GM18526 (cell line): ENCODE results near the gene TACC2.

Source experiments
- POLR2A ChIP-seq: IDR thresholded peaks from 3 replicates; pipeline ENCODE4 v1.6.1; 2011; ENCODE audit not compliant: insufficient read length; ENCODE audit errors: extremely low read depth

TACC2 gene

DNA sequence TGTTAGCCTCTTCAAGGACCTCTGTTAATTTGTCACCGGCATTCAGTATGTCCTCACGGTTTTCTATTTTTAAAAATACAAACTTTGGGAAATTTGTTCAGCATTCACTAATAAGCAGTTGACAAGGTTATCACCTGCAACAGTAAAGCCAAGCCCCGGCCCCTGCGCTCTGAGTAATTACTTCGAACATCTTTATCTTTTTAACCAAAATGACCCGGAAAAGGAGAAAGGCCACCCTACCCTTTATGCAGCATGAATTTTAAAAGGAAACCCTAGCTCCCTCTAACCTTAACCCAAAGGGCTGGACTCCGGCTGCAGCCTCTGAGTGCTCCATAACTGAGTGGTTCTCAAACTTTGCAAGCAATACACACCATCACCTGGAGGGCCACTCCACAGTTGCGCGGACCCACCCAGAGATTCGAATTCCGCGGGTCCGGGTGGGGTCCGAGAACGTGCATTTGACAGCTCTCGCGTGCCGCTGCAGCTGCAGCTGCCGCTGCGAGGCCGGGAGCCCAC, 14.9 kb upstream of the TACC2 start:
- TF ChIP-seq POLR2A: no peak

DNA sequence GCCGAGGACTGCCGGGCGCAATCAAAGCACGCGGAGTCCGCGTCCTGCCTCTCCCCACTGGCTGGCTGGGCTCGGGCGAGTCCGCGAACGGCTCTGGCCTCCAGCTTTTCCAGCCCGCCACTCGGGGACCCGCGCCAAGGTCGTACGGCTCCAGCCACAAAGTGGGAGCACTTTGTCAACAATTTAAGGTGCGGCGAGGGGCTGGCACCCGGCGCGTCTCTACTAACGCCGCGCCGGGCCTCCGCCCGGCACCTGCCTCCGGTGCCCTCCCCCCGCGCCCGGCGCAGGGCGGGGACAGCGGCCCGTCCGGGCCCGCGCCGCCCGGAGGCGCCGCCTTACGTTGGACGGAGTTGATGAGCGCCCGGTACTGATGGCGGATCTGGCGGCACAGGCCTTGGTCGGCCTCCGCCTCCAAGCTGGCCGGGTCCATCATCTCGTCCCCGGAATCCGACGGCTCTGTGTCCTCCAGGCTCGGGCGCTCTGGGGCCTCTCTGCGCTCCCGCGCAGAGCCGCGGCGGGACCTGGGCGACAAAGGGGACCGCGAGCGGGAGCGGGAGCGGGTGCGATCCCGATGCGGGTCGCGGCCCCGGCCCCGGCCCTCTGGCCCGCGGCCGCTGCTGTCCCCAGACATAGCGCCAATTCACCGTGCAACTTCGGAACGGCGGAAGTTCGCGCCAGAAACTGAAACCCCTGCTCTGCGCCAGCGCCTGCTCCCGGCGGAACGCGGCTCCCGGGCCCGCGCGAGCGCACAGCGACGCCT, 14.2 kb upstream of the TACC2 start, which contains the start of gene NSMCE4A:
Gene NSMCE4A (minus strand): TSS at position 683 of the 760 bp plus-strand sequence. CDS start 52 bp downstream, at position 631.
- TF ChIP-seq POLR2A: peak; percentile 68

DNA sequence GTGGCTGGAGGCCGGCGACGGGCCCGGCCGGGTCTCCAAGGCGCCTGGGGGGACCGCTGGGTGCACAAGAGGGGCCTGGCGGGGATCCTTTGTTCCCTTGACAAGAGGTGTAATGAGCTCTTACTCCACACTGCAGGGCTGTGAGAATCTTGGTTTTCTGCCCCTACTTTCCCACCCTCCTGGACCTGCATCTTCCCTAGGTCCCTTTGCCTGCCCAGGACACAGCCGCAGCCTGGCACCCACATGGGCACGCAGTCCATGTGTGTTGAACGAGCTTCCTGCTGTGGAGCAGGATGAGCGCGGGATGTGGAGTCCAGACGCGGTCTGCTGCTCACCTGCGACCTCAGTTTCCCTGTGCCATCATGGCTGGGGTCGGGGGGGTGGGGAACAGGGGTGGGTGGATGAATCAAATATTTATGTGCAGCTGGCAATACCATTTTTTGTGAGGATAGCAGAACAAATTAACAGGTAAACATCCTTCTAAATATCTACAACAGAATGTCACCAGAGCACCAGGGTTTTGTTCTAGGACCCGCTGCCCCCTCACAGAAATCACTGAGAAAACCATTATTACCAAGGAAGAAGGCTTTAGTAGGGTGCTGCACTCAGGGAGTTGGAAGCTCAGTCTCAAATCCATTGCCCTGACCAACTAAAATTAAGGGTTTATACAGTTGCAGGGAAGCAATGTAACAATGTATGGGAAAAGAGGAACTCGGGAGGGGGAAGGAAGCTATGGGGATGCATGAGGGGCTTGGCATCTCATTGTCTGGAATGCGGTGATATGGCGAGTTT, 13.5 kb upstream of the TACC2 start:
- TF ChIP-seq POLR2A: no peak

DNA sequence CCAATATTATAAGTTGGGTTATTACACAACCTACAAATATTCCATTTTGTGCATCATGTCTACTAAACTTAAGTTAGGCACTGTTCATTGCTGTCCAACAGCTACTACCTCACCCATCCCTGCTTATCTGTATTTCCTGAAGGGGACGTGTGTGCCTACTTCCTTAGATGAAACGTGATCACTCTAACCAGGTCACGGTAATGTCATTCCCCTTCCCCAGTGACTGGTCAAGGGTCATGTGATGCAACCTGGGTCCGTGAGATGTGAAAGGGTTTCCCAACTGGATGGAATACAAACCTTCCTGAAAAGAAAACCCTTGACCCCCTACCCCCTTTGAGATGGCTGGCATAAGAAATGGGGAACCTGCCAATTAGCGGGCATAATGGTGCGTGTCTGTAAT, 12.4 kb upstream of the TACC2 start:
- no peak for TF ChIP-seq POLR2A

DNA sequence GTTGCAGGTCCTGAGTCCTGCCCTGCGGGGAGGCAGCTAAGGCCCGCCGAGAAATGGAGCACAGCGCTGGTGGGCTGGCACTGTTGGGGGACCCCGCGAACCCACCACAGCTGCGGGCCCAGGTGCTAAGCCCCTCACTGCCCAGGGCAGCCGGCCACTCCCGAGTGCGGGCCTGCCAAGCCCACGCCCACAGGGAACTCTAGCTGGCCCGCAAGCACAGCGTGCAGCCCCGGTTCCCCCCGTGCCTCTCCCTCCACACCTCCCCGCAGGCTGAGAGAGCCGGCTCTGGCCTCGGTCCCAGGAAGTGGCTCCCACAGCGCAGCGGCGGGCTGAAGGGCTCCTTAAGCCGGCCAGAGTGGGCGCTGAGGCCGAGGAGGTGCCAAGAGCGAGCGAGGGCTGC, 10.5 kb upstream of the TACC2 start:
- TF ChIP-seq POLR2A: no peak

DNA sequence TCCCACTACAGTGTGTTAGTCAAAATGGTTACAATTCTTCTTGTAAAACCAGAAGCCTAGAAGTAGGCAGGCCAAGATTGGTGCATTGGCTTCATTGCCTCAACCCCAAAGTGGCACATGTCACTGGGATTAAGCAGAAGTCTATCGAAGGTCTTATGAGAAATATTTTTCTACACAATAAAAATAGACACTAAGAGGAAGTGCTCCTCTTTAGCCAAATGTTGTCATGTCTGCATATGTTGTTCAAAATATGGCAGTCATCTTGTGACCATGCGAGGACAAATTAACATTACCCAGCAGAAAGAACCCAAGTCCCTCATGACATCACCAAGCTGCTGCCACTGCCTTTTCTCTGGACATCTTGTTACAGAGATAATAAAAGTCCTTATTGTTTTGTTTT, 7.6 kb upstream of the TACC2 start:
- no peak for TF ChIP-seq POLR2A

DNA sequence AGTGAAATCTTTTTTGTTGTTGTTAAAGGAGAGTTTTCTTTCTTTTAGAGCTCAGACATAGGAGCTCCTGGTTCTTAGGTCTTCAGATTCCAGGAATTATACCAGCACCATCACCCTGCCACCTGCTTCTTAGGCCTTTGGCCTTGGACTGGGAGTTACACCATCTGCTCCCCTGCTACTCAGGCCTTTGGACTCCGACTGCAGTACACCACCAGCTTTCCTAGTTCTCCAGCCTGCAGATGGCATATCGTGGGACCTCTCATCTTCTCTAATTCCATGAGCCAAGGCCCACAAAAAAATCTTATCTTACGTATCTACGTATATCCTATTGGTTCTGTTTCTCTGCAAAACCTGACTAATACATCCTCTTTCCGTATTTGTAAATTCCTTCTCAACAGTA, 5.1 kb upstream of the TACC2 start:
- TF ChIP-seq POLR2A: no peak

DNA sequence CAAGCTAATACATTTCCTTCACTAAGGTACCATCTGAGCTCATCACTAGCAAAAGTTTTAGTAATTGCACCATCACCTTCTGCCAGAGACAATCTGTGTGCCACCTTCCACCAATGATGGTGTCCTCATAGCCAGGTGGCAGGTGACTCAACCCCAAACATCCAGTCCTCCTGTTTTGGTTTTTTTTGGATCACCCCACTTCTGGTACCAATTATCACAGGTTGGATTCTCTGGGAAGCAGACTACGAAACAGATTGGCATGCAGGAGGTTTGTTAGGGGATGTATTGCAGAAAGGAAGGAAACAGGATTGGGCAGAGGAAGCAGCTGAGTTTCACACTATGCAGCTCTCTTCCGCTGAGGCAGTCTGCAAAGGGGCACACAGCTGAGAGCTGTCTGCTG, 4.5 kb upstream of the TACC2 start:
- TF ChIP-seq POLR2A: no peak

DNA sequence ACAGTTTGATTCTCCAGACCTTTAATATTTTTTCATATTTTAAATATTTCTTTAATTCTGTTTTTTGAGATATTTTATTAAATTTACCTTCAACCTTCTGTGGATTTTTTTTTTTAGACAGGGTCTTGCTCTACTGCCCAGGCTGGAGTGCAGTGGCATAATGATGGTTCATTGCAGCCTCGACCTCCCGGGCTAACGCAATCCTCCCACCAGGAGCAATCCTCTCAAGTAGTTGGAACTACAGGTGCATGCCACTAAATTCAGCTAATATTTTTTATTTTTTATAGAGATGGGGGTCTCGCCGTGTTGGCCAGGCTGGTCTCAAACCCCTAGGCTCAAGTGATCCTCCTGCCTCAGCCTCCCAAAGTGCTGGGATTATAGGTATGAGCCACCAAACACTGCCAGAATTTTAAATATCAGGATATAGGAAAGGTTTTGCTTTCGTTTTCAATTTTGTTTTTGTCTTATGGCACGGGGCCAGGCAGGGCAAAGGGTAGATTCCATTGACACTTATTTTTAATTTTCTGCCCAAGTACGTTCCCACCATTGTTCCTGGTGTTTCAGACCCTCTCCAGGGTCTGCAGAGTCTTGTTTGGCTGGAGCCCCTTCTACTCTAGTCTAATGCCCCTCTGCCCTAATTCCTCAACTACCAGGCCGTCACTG, 1.2 kb downstream of the TACC2 start:
- no peak for TF ChIP-seq POLR2A

DNA sequence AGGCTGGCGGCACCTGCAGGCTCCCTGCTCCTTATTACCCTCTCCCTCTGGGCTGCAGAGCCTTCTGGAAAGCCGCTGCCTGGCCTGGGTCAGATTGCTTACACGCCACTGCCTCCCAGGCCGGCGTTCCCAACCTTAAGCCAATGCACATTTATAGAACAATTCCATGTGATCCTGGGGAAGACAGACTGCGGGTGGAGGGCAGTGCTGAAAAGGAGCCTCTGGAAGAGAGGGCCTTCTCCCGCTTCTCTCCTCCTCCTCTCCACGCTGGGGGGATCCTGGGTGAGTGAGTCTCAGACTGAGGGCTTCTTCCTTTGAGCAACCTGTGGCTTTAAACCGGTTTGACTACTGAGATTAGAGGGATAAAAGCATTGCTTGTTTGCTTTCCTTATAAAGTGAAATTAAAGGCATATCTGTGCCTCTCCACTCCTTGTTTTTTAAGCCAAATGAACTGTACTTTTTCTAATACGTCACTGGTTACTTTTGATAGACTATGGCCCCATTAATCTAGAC, 5.5 kb downstream of the TACC2 start:
- TF ChIP-seq POLR2A: no peak

DNA sequence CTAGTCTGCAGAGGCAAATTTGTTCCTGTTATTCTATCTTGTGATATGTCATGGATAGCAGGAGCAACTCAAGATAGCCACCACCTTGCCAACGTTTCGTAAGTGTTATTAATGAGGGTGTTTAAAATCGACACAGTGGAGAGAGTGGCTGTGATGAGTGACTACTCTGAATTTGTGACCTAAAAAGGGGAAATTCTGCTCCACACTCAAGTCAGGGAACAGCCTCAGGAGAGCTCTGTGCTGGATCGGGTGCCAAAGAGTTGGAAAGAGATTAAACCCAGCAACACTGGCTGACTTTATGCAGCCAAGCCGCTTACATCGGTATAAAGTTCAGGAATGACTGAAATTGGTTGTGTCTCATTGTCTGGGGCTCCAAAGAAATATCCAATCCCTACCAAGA, 9.5 kb downstream of the TACC2 start:
- TF ChIP-seq POLR2A: no peak

DNA sequence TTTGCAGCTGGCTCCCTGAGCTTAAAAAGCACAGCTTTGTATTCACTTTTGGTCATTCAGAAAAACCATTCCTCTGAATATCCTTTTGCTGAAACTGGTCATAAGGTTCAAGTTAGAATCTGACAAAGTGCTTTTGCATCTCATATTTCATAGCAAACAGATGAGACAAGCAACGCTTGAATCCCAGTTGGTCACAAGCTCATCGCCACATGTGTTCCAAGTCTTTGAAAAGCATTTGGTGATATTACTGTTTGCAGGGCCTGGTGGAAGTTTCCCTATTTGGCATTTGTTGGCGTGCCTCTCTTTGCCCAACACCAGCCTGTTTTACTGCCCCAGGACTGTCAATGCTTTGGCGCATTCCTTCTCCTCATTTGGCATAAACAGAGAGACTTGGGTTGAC, 10.3 kb downstream of the TACC2 start:
- TF ChIP-seq POLR2A: no peak

DNA sequence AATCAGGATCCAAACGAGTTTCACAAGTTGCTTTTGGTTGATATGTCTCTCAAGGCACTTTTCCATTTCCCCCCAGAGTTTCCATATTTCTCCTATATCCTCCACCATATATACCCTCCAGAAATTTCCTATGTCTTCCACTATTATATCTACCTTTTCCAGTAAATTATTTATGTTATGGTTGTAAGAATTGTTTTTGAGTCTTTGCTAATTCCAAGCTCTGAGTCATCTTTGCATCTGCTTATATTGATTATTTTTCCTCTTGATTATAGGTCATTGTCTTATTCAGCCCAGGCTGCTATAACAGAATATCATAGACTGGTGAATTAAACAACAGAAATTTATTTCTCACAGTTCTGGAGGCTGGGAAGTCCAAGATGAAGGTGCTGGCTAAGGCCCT, 12.7 kb downstream of the TACC2 start:
- no peak for TF ChIP-seq POLR2A

DNA sequence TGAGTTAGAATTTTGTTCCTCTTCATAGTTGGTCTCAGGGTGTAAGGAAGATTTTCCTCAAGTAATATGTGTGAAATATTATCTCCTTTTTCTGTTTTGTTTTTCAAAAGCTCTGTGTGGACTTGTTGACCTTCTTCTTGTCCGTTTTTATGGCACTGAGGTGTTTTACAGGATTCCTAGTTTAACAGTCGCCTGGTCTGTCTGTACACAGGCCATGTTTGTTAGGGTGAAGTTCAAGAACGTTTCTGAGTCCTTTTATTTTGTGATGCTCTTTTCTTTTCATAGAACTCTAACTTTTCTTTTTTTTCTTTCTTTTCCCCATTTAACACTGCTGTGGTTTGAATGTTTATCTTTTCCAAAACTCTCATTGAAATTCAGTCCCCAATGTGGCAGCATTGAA, 18.5 kb downstream of the TACC2 start:
- TF ChIP-seq POLR2A: no peak

DNA sequence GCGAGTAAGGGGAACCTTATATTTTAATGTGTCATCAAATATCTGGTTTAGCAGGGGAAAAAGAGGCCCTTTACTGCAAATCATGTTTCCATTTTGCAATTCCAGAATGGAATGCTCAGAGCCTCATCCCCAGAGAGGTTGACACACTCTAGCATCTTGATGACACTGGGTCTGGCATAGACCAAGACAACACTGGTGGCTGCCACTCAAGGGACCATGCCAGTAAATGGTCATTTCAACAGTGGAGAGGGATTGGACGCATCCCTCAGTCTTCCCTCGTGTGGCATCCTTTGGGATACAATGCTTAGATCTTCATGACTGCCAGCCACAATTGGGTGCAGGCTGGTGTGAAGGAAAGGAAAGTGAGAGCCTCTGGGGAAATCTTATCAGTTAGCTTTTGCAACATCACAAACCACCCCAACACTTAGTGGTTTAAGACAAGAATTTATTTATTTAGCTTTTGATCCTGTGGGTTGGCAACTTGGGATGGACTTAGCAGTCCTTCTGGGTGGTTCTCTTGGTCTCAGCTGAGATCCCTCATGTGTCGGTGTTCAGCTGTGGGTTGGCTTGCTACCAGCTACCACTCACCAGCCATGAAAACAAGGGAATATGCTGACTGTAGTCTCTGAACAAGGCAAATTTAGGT, 21.6 kb downstream of the TACC2 start:
- TF ChIP-seq POLR2A: no peak

DNA sequence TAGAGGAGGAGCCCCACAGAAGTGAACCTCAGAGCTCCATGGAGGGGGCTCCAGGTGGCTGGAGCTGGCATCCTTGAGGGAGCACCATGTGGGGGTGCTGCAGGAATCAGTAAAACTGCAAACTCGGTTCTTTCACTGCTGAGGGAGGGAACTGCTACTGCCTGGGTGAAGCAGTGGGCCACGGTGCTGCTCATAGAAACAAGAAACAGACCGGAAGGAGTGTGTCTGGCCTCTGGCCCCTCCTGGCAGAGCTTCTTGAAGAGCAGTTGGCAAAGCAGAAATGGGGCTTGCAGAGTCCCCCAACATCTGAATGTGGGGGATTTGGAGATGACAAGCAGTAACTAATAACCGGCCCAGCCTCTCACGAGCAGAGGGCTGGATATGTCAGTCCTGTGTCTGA, 23.8 kb downstream of the TACC2 start:
- TF ChIP-seq POLR2A: no peak

DNA sequence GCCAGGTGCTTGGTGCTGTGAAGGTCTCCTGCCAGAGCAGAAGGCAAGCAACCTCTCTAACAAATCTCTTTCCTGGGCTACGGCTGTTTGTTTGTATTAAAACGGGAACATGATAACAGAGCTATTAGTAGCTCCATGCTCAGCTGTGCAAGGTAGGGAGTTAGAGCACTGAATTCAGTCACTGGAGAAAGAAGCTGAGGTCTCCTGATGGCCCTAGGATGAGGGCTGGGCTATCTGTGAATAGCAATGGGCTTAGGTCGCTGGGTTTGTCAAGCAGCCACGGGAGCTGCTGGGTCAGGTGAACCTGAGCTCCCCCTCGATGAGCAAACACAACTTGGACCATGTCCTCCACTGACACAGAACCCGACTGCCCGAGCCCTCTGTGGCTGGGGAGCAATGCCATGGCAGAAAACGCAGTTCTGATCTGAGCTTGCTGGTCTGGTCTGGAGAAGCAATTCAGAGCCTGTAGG, 24.4 kb downstream of the TACC2 start:
- no peak for TF ChIP-seq POLR2A
